GM19025 (cell line): ENCODE results near the gene STXBP6.
"Not testable (repeated sequence)": the region's sequence is repeated elsewhere in the genome, so short reads cannot be mapped to it uniquely, and the experiment has no call there.

Experiments used
- ATAC-seq: cut with Tn5 transposase; IDR thresholded peaks from one replicate; pipeline ENCODE4 v1.9.1; 2021; ENCODE audit warnings: mild to moderate bottlenecking, low read depth, moderate library complexity; ENCODE audit not compliant: unreplicated experiment

The STXBP6 gene

GRCh38 chr14:24780281-24780680 is 269.7 kb downstream of the STXBP6 start:
- ATAC-seq = no peak

GRCh38 chr14:24777678-24778077 is 272.3 kb downstream of the STXBP6 start:
- ATAC-seq = no peak

- ATAC-seq = no peak
These were observed 274.0 kb downstream of the STXBP6 start for GRCh38 chr14:24775950-24776349.

GRCh38 chr14:24774187-24774915 is 275.6 kb downstream of the STXBP6 start:
- no peak for ATAC-seq

GRCh38 chr14:24773564-24773963 is 276.4 kb downstream of the STXBP6 start:
- not testable (repeated sequence) for ATAC-seq

GRCh38 chr14:24766434-24766833 is 283.5 kb downstream of the STXBP6 start:
- ATAC-seq = no peak

- no peak for ATAC-seq
These were observed 288.8 kb downstream of the STXBP6 start for GRCh38 chr14:24761141-24761540.
